ENCODE data around the gene CCDC54. TPM values are rescaled to one million over a fixed set of nuclear protein-coding genes. Genes with fewer than 3 reads are reported as not detected.

Gene CCDC54
- total and polyA plus RNA-seq, 7 donors: not detected

GRCh38 chr3:107387555-107387954 is 10.3 kb downstream of the CCDC54 start:
- H3K9me3 ChIP-seq: no peaks in the 10 kb centered on the region
- no peak for DNase-seq
- H3K36me3 ChIP-seq: no peaks in the 10 kb centered on the region
- H3K4me1 ChIP-seq: no peaks in the 10 kb centered on the region
- H3K27ac ChIP-seq: no peak overlapping the region
- TF ChIP-seq EP300 (IDR thresholded peaks at IDR 0.05) (no peak), POLR2AphosphoS5 (IDR thresholded peaks at IDR 0.05) (no peak), POLR2A (IDR thresholded peaks at IDR 0.05) (no peak), CTCF (IDR thresholded peaks at IDR 0.05) (no peak)
- whole genome bisulfite sequencing, 2 donors: 93 to 94% methylated on average over 3 of the region's 3 CpGs
- H3K27me3 ChIP-seq: no peaks in the 10 kb centered on the region
- no peak overlapping the region for H3K4me3 ChIP-seq
- intact Hi-C loops (cut with DNase I): no loop called here

GRCh38 chr3:107392549-107393165 is 15.4 kb downstream of the CCDC54 start:
- Histone ChIP-seq H3K9me3 (no peaks in the 10 kb centered on the region), H3K36me3 (no peaks in the 10 kb centered on the region), H3K27ac (no peak overlapping the region), H3K4me1 (no peaks in the 10 kb centered on the region), H3K27me3 (no peaks in the 10 kb centered on the region), H3K4me3 (no peak overlapping the region)
- WGBS, 2 donors: 89 to 91% methylated on average over 3 of the region's 3 CpGs
- DNase-seq: no peak
- intact Hi-C loops (cut with DNase I): no loop called here
- TF ChIP-seq POLR2A (IDR thresholded peaks at IDR 0.05): no peak
- TF ChIP-seq CTCF (IDR thresholded peaks at IDR 0.05): no peak
- TF ChIP-seq EP300 (IDR thresholded peaks at IDR 0.05): no peak
- TF ChIP-seq POLR2AphosphoS5 (IDR thresholded peaks at IDR 0.05): no peak

- WGBS, 2 donors: 84 to 89% methylated on average over 1 of the region's 1 CpG
- H3K9me3 ChIP-seq: no peaks in the 10 kb centered on the region
- H3K4me1 ChIP-seq: no peaks in the 10 kb centered on the region
- H3K27ac ChIP-seq: no peak overlapping the region
- no peaks in the 10 kb centered on the region for H3K36me3 ChIP-seq
- TF ChIP-seq CTCF (IDR thresholded peaks at IDR 0.05) (no peak), EP300 (IDR thresholded peaks at IDR 0.05) (no peak), POLR2A (IDR thresholded peaks at IDR 0.05) (no peak), POLR2AphosphoS5 (IDR thresholded peaks at IDR 0.05) (no peak)
- intact Hi-C loops (cut with DNase I): no loop called here
- H3K4me3 ChIP-seq: no peak overlapping the region
- DNase-seq: no peak
- no peaks in the 10 kb centered on the region for H3K27me3 ChIP-seq
Observed at GRCh38 chr3:107394502-107394901, 17.3 kb downstream of the CCDC54 start.

GRCh38 chr3:107395066-107395465 is 17.8 kb downstream of the CCDC54 start:
- Histone ChIP-seq H3K9me3 (no peaks in the 10 kb centered on the region), H3K27ac (no peak overlapping the region), H3K4me3 (no peak overlapping the region), H3K36me3 (no peaks in the 10 kb centered on the region), H3K4me1 (no peaks in the 10 kb centered on the region), H3K27me3 (no peaks in the 10 kb centered on the region)
- no peak for DNase-seq
- intact Hi-C loops (cut with DNase I): no loop called here
- no peak for TF ChIP-seq EP300 (IDR thresholded peaks at IDR 0.05)
- no peak for TF ChIP-seq CTCF (IDR thresholded peaks at IDR 0.05)
- TF ChIP-seq POLR2A (IDR thresholded peaks at IDR 0.05): no peak
- TF ChIP-seq POLR2AphosphoS5 (IDR thresholded peaks at IDR 0.05): no peak
- WGBS, 2 donors: 87 to 96% methylated on average over 2 of the region's 2 CpGs

- no peaks in the 10 kb centered on the region for H3K9me3 ChIP-seq
- no peaks in the 10 kb centered on the region for H3K27me3 ChIP-seq
- 62 to 75% methylated on average over 1 of the region's 1 CpG for WGBS, 2 donors
- DNase-seq: no peak
- intact Hi-C loops (cut with DNase I): no loop called here
- no peak overlapping the region for H3K27ac ChIP-seq
- no peaks in the 10 kb centered on the region for H3K36me3 ChIP-seq
- H3K4me1 ChIP-seq: no peaks in the 10 kb centered on the region
- H3K4me3 ChIP-seq: no peak overlapping the region
- TF ChIP-seq POLR2A (IDR thresholded peaks at IDR 0.05) (no peak), POLR2AphosphoS5 (IDR thresholded peaks at IDR 0.05) (no peak), EP300 (IDR thresholded peaks at IDR 0.05) (no peak), CTCF (IDR thresholded peaks at IDR 0.05) (no peak)
Observed at GRCh38 chr3:107401301-107401700, 24.1 kb downstream of the CCDC54 start.

Measured in sigmoid colon (tissue), 7 donors.